Right lobe of liver (tissue), 4 donors: ENCODE results near the gene DCLK3.

Experiments used
- CTCF ChIP-seq, 4 donors: fragments of 200-600 bp in 3 of 4; fragments of 450-650 bp in 1 of 4; IDR thresholded peaks; one replicate each; pipeline versions ENCODE4 v1.5.1 to v1.8.0; 2016 to 2022; ENCODE audit warnings: antibody characterized with exemption in 4 of 4, mild to moderate bottlenecking in 2 of 4
- POLR2A ChIP-seq: fragments of 450-650 bp; IDR thresholded peaks from one replicate; pipeline ENCODE4 v1.6.1; 2017; ENCODE audit warnings: antibody characterized with exemption, mild to moderate bottlenecking
- donor health status: DM: no; HTN: no; CAD: no.
- donor health status: DM: no; HTN: no; CAD: no.
- donor health status: DM: no; HTN: yes; CAD: no.

- TF ChIP-seq CTCF (IDR thresholded peaks at IDR 0.05) (no peak), POLR2A (no peak)
Measured at GRCh38 chr3:36762918-36763849, 1.2 kb downstream of the DCLK3 start.
